ENCODE measurements around the gene HECW1. TPM values are rescaled to one million over a fixed set of nuclear protein-coding genes. Genes with fewer than 3 reads are reported as not detected.

HECW1 gene
- total and polyA plus RNA-seq, 2 experiments from 2014 or later: 11.0 to 21.8 TPM

DNA sequence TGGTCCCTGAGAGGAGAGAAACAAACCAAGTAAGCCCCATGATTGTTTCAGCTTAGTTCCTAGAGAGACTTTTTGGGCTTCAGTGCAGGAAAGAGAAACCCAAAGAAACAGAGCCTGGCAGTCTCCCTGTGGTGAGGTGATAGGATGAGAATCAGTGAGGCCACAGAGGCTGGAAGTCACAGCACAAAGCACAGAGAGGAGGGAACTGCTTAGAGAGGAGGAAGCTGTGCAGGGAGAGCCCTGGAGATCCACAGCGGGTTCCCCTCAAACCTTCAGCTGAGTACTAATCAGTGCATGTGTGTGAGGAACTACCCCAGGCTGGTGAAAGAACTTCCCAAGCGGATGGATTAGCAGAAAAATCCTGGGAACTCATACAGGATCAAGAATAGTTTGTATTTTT, 27.4 kb upstream of the HECW1 start:
- Histone ChIP-seq H3K27me3 (ENCODE audit: insufficient read depth) (no peaks in the 10 kb centered on the region), H3K4me3 (no peak overlapping the region), H3K27ac (ENCODE audit: low read depth) (no peak overlapping the region), H3K9me2 (ENCODE audit: insufficient read depth) (no peaks in the 10 kb centered on the region; the same call in 1 of the 2 replicates), H3K4me1 (ENCODE audit: insufficient read depth) (peaks cover 4% of the 10 kb centered on the region; the same call in 1 of the 2 replicates), H3K79me2 (replicated peaks; ENCODE audit: insufficient read depth) (no peaks in the 10 kb centered on the region), H3F3A (replicated peaks; ENCODE audit: low read depth) (no peaks in the 10 kb centered on the region), H3K36me3 (ENCODE audit: insufficient read depth) (no peaks in the 10 kb centered on the region), H3K4me2 (no peak overlapping the region), H2AFZ (peak overlapping the region; percentile 44; the same call in 1 of the 2 replicates), H4K20me1 (replicated peaks; ENCODE audit: insufficient read depth) (no peaks in the 10 kb centered on the region)
- Mint-ChIP-seq H3K4me3 (no peak overlapping the region), H3K4me1 (peaks cover 5% of the 10 kb centered on the region; the same call in 1 of the 3 replicates), H3K9me3 (no peaks in the 10 kb centered on the region), H3K36me3 (ENCODE audit: low read depth) (peaks cover 3% of the 10 kb centered on the region; the same call in 1 of the 3 replicates), H3K27ac (no peak overlapping the region), H3K27me3 (ENCODE audit: insufficient read depth, low read depth, poor library complexity) (no peaks in the 10 kb centered on the region)
- ATAC-seq (peak; percentile 58), DNase-seq (ENCODE audit: low spot score) (no peak)
- TF ChIP-seq, protein P1, sequence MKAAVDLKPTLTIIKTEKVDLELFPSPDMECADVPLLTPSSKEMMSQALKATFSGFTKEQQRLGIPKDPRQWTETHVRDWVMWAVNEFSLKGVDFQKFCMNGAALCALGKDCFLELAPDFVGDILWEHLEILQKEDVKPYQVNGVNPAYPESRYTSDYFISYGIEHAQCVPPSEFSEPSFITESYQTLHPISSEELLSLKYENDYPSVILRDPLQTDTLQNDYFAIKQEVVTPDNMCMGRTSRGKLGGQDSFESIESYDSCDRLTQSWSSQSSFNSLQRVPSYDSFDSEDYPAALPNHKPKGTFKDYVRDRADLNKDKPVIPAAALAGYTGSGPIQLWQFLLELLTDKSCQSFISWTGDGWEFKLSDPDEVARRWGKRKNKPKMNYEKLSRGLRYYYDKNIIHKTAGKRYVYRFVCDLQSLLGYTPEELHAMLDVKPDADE (IDR thresholded peaks at IDR 0.05): no peak
- TF ChIP-seq JUNB (IDR thresholded peaks at IDR 0.05; ENCODE audit: unreplicated experiment): no peak
- TF ChIP-seq ZNF331 (CRISPR knock-in tag; IDR thresholded peaks at IDR 0.05; ENCODE audit: low read depth): no peak
- TF ChIP-seq, protein P2, sequence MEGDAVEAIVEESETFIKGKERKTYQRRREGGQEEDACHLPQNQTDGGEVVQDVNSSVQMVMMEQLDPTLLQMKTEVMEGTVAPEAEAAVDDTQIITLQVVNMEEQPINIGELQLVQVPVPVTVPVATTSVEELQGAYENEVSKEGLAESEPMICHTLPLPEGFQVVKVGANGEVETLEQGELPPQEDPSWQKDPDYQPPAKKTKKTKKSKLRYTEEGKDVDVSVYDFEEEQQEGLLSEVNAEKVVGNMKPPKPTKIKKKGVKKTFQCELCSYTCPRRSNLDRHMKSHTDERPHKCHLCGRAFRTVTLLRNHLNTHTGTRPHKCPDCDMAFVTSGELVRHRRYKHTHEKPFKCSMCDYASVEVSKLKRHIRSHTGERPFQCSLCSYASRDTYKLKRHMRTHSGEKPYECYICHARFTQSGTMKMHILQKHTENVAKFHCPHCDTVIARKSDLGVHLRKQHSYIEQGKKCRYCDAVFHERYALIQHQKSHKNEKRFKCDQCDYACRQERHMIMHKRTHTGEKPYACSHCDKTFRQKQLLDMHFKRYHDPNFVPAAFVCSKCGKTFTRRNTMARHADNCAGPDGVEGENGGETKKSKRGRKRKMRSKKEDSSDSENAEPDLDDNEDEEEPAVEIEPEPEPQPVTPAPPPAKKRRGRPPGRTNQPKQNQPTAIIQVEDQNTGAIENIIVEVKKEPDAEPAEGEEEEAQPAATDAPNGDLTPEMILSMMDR (conservative IDR thresholded peaks at IDR 0.05; ENCODE audit: low read depth in 2 of 2): no peak
- no peak for TF ChIP-seq STAT1 (IDR thresholded peaks at IDR 0.05; ENCODE audit: unreplicated experiment)
- TF ChIP-seq NANOG (IDR thresholded peaks at IDR 0.05; ENCODE audit: borderline replicate concordance): no peak
- TF ChIP-seq EZH2phosphoT487 (IDR thresholded peaks at IDR 0.05; ENCODE audit: unreplicated experiment): no peak
- no peak for TF ChIP-seq POLR2AphosphoS5 (IDR thresholded peaks at IDR 0.05; ENCODE audit: low read depth)
- TF ChIP-seq, protein P3, sequence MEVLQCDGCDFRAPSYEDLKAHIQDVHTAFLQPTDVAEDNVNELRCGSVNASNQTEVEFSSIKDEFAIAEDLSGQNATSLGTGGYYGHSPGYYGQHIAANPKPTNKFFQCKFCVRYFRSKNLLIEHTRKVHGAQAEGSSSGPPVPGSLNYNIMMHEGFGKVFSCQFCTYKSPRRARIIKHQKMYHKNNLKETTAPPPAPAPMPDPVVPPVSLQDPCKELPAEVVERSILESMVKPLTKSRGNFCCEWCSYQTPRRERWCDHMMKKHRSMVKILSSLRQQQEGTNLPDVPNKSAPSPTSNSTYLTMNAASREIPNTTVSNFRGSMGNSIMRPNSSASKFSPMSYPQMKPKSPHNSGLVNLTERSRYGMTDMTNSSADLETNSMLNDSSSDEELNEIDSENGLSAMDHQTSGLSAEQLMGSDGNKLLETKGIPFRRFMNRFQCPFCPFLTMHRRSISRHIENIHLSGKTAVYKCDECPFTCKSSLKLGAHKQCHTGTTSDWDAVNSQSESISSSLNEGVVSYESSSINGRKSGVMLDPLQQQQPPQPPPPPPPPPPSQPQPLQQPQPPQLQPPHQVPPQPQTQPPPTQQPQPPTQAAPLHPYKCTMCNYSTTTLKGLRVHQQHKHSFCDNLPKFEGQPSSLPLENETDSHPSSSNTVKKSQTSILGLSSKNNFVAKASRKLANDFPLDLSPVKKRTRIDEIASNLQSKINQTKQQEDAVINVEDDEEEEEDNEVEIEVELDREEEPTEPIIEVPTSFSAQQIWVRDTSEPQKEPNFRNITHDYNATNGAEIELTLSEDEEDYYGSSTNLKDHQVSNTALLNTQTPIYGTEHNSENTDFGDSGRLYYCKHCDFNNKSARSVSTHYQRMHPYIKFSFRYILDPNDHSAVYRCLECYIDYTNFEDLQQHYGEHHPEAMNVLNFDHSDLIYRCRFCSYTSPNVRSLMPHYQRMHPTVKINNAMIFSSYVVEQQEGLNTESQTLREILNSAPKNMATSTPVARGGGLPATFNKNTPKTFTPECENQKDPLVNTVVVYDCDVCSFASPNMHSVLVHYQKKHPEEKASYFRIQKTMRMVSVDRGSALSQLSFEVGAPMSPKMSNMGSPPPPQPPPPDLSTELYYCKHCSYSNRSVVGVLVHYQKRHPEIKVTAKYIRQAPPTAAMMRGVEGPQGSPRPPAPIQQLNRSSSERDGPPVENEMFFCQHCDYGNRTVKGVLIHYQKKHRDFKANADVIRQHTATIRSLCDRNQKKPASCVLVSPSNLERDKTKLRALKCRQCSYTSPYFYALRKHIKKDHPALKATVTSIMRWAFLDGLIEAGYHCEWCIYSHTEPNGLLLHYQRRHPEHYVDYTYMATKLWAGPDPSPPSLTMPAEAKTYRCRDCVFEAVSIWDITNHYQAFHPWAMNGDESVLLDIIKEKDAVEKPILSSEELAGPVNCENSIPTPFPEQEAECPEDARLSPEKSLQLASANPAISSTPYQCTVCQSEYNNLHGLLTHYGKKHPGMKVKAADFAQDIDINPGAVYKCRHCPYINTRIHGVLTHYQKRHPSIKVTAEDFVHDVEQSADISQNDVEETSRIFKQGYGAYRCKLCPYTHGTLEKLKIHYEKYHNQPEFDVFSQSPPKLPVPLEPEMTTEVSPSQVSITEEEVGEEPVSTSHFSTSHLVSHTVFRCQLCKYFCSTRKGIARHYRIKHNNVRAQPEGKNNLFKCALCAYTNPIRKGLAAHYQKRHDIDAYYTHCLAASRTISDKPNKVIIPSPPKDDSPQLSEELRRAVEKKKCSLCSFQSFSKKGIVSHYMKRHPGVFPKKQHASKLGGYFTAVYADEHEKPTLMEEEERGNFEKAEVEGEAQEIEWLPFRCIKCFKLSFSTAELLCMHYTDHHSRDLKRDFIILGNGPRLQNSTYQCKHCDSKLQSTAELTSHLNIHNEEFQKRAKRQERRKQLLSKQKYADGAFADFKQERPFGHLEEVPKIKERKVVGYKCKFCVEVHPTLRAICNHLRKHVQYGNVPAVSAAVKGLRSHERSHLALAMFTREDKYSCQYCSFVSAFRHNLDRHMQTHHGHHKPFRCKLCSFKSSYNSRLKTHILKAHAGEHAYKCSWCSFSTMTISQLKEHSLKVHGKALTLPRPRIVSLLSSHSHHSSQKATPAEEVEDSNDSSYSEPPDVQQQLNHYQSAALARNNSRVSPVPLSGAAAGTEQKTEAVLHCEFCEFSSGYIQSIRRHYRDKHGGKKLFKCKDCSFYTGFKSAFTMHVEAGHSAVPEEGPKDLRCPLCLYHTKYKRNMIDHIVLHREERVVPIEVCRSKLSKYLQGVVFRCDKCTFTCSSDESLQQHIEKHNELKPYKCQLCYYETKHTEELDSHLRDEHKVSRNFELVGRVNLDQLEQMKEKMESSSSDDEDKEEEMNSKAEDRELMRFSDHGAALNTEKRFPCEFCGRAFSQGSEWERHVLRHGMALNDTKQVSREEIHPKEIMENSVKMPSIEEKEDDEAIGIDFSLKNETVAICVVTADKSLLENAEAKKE (CRISPR knock-in tag; IDR thresholded peaks at IDR 0.05): no peak
- no peak for TF ChIP-seq ZNF114 (CRISPR knock-in tag; IDR thresholded peaks at IDR 0.05)
- no peak for TF ChIP-seq EZH2 (IDR thresholded peaks at IDR 0.05; ENCODE audit: low read depth, unreplicated experiment)
- TF ChIP-seq, protein P4, sequence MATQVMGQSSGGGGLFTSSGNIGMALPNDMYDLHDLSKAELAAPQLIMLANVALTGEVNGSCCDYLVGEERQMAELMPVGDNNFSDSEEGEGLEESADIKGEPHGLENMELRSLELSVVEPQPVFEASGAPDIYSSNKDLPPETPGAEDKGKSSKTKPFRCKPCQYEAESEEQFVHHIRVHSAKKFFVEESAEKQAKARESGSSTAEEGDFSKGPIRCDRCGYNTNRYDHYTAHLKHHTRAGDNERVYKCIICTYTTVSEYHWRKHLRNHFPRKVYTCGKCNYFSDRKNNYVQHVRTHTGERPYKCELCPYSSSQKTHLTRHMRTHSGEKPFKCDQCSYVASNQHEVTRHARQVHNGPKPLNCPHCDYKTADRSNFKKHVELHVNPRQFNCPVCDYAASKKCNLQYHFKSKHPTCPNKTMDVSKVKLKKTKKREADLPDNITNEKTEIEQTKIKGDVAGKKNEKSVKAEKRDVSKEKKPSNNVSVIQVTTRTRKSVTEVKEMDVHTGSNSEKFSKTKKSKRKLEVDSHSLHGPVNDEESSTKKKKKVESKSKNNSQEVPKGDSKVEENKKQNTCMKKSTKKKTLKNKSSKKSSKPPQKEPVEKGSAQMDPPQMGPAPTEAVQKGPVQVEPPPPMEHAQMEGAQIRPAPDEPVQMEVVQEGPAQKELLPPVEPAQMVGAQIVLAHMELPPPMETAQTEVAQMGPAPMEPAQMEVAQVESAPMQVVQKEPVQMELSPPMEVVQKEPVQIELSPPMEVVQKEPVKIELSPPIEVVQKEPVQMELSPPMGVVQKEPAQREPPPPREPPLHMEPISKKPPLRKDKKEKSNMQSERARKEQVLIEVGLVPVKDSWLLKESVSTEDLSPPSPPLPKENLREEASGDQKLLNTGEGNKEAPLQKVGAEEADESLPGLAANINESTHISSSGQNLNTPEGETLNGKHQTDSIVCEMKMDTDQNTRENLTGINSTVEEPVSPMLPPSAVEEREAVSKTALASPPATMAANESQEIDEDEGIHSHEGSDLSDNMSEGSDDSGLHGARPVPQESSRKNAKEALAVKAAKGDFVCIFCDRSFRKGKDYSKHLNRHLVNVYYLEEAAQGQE (IDR thresholded peaks at IDR 0.05; ENCODE audit: unreplicated experiment): no peak
- no peak for TF ChIP-seq CREB1 (CRISPR knock-in tag; IDR thresholded peaks at IDR 0.05; ENCODE audit: low read depth)
